Left renal pelvis (tissue), 4 donors: Measurements from ENCODE around the gene RAPGEF3. TPM values are rescaled to one million over a fixed set of nuclear protein-coding genes. Genes with fewer than 3 reads are reported as not detected.

ENCODE experiments used
- DNase-seq, 4 donors: peaks; one replicate each; pipeline ENCODE4 v3.0.0-alpha.2; 2013; ENCODE audit warnings: low read depth in 4 of 4, low spot score in 3 of 4
- polyA plus RNA-seq, 4 donors: library from polyadenylated mRNA; unstranded; fragments of 120-200 nt; gene quantifications; one replicate each; pipeline ENCODE4 v1.2.1, GENCODE V29; 2013; ENCODE audit not compliant: insufficient read length in 4 of 4

RAPGEF3 gene
- polyA plus RNA-seq, 4 donors, result 10.8 to 115 (median 60.0) TPM

GRCh38 chr12:47705229-47705565, 53.5 kb downstream of the RAPGEF3 start:
- DNase-seq, result no peak

GRCh38 chr12:47704719-47705118, 54.0 kb downstream of the RAPGEF3 start:
- no peak for DNase-seq

- DNase-seq, result no peak
Observed at GRCh38 chr12:47700263-47700662, 58.4 kb downstream of the RAPGEF3 start.

DNA sequence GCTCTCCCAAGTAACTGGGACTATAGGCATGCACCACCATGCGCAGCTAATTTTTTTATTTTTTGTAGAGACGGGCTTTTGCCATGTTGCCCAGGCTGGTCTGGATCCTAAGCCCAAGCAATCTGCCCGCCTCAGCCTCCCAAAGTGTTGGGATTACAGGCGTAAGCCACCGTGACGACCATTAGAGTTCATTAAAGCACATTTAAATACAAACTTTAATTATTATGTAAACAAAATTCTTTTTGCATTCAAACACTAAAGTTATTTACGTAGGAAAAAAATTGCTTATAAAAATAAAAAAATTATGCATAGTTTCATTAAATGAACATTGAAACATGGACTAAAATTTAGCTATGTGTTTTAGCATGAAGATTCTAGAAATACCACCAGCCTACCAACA, 60.0 kb downstream of the RAPGEF3 start:
- DNase-seq, result no peak

GRCh38 chr12:47698055-47698454, 60.6 kb downstream of the RAPGEF3 start:
- DNase-seq, result no peak

DNA sequence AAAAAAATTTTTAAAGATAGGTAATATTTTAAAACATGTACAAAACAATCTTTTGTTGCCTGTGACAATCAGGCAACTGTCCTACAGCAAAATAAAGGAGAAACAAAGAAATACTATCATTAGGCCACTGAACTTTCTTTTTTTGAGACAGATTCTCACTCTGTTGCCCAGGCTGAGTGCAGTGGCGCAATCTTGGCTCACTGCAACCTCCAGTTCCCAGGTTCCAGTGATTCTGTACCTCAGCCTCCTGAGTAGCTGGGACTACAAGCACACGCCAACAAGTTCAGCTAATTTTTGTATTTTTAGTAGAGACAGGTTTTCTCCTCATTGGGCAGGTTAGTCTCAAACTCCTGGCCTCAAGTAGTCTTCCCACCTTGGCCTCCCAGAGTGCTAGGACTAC, 69.5 kb downstream of the RAPGEF3 start:
- DNase-seq, result no peak

- no peak for DNase-seq
Observed at GRCh38 chr12:47687636-47688035, 71.0 kb downstream of the RAPGEF3 start.

- peak in 1 of 4 donors; percentile 6 for DNase-seq
Observed at GRCh38 chr12:47686645-47687240, 71.9 kb downstream of the RAPGEF3 start.

Other genes starting within 250 kb of the RAPGEF3 start
- 10 to 100 TPM; 28.9 to 54.7 (median 48.0) TPM for gene RPAP3, start 52.9 kb downstream of the RAPGEF3 start, polyA plus RNA-seq
- under 1 TPM; 0.24 to 0.66 (median 0.35) TPM for gene ENDOU, start 33.4 kb downstream of the RAPGEF3 start, polyA plus RNA-seq
- gene SLC48A1, start 14.4 kb upstream of the RAPGEF3 start, polyA plus RNA-seq, result 10 to 100 TPM; 16.7 to 67.4 (median 52.2) TPM
- gene HDAC7, start 61.0 kb upstream of the RAPGEF3 start, polyA plus RNA-seq, result 10 to 100 TPM; 76.1 to 96.1 (median 81.7) TPM
- 1 to 10 TPM in 3 of 4 donors, under 1 TPM in 1; 0.35 to 5.4 (median 3.6) TPM for gene VDR, start 146.1 kb upstream of the RAPGEF3 start, polyA plus RNA-seq
- 100 to 1,000 TPM; 126 to 146 (median 133) TPM for gene TMEM106C, start 204.7 kb upstream of the RAPGEF3 start, polyA plus RNA-seq
- gene COL2A1, start 245.6 kb upstream of the RAPGEF3 start, polyA plus RNA-seq, result 10 to 100 TPM; 41.2 to 79.4 (median 51.2) TPM